HG03460 (cell line): ENCODE data around the gene ATXN1.
A peak's percentile ranks its signal among the peaks of the same experiment; 100 is the strongest.

Experiments
- ATAC-seq: cut with Tn5 transposase; IDR thresholded peaks from one replicate; pipeline ENCODE4 v1.9.1; 2021; ENCODE audit not compliant: unreplicated experiment

The ATXN1 gene

GRCh38 chr6:16747232-16748024 is 13.8 kb downstream of the ATXN1 start:
- ATAC-seq = no peak

- ATAC-seq = no peak
Measured at GRCh38 chr6:16746812-16747211, 14.4 kb downstream of the ATXN1 start.

- no peak for ATAC-seq
Measured at GRCh38 chr6:16746401-16746800, 14.9 kb downstream of the ATXN1 start.

GRCh38 chr6:16743664-16744210 is 17.5 kb downstream of the ATXN1 start:
- ATAC-seq = no peak

GRCh38 chr6:16742116-16742515 is 19.1 kb downstream of the ATXN1 start:
- ATAC-seq = no peak

- no peak for ATAC-seq
Measured at GRCh38 chr6:16741112-16742016, 19.9 kb downstream of the ATXN1 start.

- no peak for ATAC-seq
Measured at GRCh38 chr6:16740097-16740496, 21.2 kb downstream of the ATXN1 start.

GRCh38 chr6:16739329-16739801 is 21.9 kb downstream of the ATXN1 start:
- ATAC-seq = no peak

GRCh38 chr6:16737925-16738324 is 23.3 kb downstream of the ATXN1 start:
- ATAC-seq = no peak

- ATAC-seq = no peak
Measured at GRCh38 chr6:16736856-16737775, 24.1 kb downstream of the ATXN1 start.

- no peak for ATAC-seq
Measured at GRCh38 chr6:16735014-16735413, 26.2 kb downstream of the ATXN1 start.

GRCh38 chr6:16733085-16733484 is 28.2 kb downstream of the ATXN1 start:
- ATAC-seq = no peak

GRCh38 chr6:16731478-16732051 is 29.7 kb downstream of the ATXN1 start:
- peak; percentile 98 for ATAC-seq

GRCh38 chr6:16730738-16731477 is 30.4 kb downstream of the ATXN1 start:
- ATAC-seq = no peak

- no peak for ATAC-seq
Measured at GRCh38 chr6:16729744-16730143, 31.5 kb downstream of the ATXN1 start.

GRCh38 chr6:16729183-16729691 is 32.0 kb downstream of the ATXN1 start:
- no peak for ATAC-seq

GRCh38 chr6:16728513-16729182 is 32.6 kb downstream of the ATXN1 start:
- ATAC-seq = no peak

- no peak for ATAC-seq
Measured at GRCh38 chr6:16727996-16728395, 33.3 kb downstream of the ATXN1 start.
